HG03095 (cell line): ENCODE data around the gene C7orf57.

Experiments used
- ATAC-seq: cut with Tn5 transposase; IDR thresholded peaks from one replicate; pipeline ENCODE4 v1.9.1; 2021; ENCODE audit warnings: moderate library complexity; ENCODE audit not compliant: unreplicated experiment

The C7orf57 gene

DNA sequence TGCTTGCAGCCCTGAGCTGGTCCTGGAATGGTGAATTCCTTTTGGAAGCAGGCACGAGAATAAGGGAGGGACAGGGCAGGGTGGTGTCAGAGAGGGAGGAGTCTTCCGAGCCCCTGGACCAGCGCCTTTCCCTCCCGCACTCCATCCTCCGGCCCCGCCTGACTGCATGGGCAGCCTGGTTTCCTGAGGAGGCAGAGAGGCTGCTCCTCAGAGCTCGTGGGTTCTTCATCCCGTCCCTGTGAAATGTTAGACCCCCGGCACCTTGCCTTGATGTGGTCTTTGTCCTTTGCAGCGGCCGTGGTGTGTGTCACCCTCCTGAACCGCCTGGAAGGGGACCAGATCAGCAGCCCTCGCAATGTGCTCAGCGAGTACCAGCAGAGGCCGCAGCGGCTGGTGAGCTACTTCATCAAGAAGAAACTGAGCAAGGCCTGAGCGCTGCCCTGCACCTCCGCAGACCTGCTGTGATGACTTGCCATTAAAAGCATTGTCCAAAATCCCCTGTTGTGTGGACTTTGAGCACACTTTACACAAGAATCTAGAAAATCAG, 72.7 kb downstream of the C7orf57 start:
- no peak for ATAC-seq

DNA sequence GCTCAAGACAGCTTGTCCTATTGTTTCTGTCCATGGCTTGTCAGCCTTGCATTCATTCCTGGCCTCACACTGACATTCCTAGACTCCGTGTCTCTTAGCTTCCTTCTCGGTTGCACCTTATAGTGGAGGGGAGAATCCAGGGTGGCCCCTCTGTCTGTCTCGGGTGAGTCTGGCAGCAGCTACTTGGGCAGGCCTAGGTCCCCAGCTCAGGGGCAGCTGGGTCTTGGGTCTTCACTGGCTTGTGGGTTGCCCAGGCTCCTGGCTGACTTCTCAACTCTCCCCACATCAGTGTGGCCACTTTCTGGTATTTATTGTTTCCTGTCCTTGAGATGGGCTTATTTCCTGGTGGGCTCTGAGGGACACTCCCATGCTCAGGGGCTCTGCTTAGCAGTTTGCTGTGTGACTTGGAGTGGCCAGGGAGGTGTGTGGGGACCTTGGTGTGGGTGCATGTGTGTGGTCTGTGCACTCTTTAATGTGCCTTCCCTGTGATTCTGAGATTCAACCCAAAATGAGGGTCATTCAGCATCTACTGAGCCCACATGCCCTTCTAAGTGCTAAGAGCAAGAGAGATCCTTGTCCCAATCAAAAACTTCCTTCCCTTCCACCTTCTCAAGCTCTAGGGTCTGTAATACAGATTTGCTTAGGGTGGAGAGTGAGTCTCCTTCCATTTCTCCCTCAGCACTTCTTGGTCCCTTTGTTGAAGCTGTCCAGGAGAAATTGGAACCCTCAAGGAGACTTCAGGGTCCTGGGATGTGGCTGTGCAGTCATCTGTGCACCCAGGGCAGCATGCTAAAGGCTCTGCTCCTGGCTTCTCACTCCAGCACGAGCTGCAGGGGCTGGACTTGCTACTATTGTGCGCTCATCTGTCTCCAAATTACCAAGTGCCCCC, 73.9 kb downstream of the C7orf57 start:
- ATAC-seq: no peak

DNA sequence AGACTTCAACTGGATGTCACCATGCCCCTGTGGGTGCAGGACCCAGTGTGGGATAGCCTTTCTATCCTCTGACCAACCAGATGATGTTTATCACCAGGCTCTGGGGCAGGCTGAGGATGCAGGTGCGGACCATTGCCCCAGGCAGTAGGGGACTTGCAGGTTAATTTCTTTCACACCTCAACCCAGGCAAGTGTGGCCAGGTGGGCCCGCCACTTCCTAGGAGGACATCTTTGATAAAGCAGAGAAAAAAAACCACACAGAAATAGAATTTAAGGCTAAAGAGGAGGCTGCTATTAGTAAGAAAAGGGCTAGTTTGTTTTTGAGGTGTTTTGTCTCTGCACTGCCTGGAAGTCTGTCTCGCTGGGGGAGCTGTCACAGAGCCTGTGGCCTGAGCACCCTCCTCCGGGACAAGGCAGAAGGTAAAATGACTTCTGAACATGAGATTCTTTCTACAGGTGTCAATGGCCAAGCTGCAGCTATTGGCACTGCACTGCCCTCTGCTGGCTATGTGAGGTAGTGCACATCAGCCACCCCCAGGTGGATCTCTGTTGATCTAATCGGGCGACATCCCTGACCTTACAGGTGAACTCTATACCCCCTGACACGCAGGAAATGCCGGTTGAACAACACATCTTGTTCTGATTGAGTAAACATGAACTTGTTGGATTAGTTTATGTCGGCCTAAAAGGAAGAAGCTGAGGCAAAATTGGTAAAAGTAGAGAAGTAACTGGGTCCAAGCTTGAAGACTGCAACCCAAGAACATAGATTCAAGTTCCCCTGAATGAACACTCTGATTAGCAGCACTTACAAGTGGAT, 74.7 kb downstream of the C7orf57 start:
- ATAC-seq: peak; percentile 88

DNA sequence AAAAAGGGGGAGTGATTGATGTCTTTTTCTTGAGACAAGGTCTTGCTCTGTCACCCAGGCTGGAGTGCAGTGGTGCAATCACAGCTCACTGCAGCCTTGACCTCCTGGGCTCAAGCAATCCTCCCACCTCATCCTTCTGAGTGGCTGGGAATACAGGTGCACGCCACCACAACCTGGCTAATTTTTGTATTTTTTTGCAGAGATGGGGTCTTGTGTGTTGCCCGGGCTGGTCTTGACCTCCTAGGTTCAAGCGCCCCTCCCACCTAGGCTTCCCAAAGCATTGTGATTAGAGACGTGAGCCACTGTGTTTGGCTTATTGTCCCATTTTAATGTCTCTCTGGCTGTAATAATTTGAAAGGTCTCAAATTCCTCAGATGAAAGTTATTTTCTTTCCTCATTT, 75.5 kb downstream of the C7orf57 start:
- ATAC-seq: no peak
